Astrocyte (in vitro differentiated cells and primary cell): ENCODE results near the gene CCT4.

Experiments
- EZH2 ChIP-seq: IDR thresholded peaks from 2 replicates; pipeline ENCODE4 v1.6.1; 2012; ENCODE audit warnings: mild to moderate bottlenecking, low read length, inconsistent platforms; ENCODE audit not compliant: insufficient read depth
- TF ChIP-seq, protein P1 (sequence below): IDR thresholded peaks from 2 replicates; pipeline ENCODE4 v1.5.1; 2011; ENCODE audit warnings: low read depth, mild to moderate bottlenecking, inconsistent platforms, low read length, moderate library complexity; ENCODE audit not compliant: insufficient read depth

DNA sequence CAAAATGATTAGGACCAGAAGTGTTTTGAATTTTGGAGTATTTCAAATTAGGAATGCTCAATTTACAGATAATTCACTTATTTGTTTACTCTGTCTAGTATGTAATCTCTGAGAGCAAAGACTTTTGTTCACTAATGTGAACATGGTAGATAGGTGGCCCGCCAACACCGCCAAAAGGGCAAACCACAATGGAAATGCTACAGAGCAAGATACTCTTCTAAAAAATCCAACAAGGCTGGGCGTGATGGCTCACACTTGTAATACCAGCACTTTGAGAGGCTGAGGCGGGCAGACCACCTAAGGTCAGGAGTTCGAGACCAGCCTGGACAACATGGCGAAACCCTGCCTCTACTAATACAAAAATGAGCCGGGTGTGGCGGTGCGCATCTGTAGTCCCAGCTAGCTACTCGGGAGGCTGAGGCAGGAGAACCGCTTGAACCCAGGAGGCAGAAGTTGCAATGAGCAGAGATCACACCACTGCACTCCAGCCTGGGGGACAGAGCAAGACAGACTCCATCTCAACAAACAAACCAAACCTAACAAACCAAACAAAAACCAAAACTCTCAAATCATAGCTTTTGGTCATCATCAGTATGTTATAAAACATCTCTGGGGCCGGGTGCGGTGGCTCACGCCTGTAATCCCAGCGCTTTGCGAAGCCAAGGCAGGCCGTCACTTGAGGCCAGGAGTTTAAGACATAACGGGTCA is 2.4 kb downstream of the CCT4 start:
- TF ChIP-seq, protein P1, sequence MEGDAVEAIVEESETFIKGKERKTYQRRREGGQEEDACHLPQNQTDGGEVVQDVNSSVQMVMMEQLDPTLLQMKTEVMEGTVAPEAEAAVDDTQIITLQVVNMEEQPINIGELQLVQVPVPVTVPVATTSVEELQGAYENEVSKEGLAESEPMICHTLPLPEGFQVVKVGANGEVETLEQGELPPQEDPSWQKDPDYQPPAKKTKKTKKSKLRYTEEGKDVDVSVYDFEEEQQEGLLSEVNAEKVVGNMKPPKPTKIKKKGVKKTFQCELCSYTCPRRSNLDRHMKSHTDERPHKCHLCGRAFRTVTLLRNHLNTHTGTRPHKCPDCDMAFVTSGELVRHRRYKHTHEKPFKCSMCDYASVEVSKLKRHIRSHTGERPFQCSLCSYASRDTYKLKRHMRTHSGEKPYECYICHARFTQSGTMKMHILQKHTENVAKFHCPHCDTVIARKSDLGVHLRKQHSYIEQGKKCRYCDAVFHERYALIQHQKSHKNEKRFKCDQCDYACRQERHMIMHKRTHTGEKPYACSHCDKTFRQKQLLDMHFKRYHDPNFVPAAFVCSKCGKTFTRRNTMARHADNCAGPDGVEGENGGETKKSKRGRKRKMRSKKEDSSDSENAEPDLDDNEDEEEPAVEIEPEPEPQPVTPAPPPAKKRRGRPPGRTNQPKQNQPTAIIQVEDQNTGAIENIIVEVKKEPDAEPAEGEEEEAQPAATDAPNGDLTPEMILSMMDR: no peak
- no peak for TF ChIP-seq EZH2
